ENCODE results near the gene CDON.

DNA sequence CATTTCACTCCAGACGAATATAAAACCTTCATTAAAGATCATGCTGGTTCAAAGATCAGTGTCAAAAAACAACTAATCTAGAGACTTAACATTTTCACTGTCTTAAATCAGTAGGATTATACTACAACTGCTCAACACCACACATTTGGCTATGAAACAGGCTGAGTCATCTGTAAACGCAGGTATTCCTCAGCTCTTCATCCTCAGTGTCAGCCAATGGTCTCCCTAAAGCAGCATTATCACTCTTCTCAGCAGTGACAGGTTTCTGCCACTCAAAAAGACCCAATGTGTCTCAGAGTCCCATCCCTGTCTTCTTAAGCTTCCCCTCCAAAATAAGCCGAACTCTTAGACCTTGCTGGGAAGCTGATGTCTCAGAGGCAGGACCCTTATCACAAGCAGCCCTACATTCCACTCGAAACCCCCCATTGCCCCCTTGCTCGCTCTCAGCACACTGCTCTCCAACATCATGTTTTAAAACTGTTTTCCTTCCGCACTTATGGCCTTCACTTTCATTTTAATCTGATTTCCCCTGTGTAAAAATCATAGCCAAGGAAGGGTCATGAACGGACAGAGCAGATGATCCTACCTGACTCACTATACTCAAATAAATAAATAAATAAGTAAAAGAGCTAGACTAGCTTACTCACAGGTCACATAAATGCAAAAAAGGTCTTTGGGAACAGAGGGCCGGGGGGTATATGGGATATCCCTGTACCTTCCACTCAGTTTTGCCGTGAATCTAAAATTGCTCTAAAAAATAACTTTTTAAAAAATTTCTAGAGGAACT, 23.0 kb downstream of the CDON start:
- TF ChIP-seq, protein P1, sequence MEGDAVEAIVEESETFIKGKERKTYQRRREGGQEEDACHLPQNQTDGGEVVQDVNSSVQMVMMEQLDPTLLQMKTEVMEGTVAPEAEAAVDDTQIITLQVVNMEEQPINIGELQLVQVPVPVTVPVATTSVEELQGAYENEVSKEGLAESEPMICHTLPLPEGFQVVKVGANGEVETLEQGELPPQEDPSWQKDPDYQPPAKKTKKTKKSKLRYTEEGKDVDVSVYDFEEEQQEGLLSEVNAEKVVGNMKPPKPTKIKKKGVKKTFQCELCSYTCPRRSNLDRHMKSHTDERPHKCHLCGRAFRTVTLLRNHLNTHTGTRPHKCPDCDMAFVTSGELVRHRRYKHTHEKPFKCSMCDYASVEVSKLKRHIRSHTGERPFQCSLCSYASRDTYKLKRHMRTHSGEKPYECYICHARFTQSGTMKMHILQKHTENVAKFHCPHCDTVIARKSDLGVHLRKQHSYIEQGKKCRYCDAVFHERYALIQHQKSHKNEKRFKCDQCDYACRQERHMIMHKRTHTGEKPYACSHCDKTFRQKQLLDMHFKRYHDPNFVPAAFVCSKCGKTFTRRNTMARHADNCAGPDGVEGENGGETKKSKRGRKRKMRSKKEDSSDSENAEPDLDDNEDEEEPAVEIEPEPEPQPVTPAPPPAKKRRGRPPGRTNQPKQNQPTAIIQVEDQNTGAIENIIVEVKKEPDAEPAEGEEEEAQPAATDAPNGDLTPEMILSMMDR (IDR thresholded peaks at IDR 0.05), result no peak
- TF ChIP-seq EZH2 (IDR thresholded peaks at IDR 0.05; ENCODE audit: borderline replicate concordance, insufficient read depth, low read depth, low read length, poor library complexity, severe bottlenecking), result no peak
